NT2/D1 (cell line): ENCODE measurements around the gene ACSF3.

ENCODE experiments used
- DNase-seq: peaks from one replicate; pipeline ENCODE4 v3.0.0-alpha.2; 2011; ENCODE audit warnings: low read depth, low spot score
- H3K27me3 ChIP-seq: 2 replicates; pipeline ENCODE4 v1.6.0; 2011; ENCODE audit warnings: mild to moderate bottlenecking; ENCODE audit not compliant: insufficient read length, insufficient read depth
- H3K36me3 ChIP-seq: 2 replicates; pipeline ENCODE4 v1.6.1; 2011; ENCODE audit warnings: mild to moderate bottlenecking, low read length, mixed read lengths; ENCODE audit not compliant: insufficient read depth, insufficient read length
- H3K4me1 ChIP-seq: 2 replicates; pipeline ENCODE4 v1.5.1; 2011; ENCODE audit not compliant: insufficient read depth, insufficient read length
- H3K4me3 ChIP-seq: 2 replicates; pipeline ENCODE4 v1.5.1; 2011; ENCODE audit warnings: low read depth; ENCODE audit not compliant: insufficient read length
- H3K9ac ChIP-seq: 2 replicates; pipeline ENCODE4 v1.6.0; 2011; ENCODE audit warnings: low read depth; ENCODE audit not compliant: insufficient read length
- H3K9me3 ChIP-seq: 2 replicates; pipeline ENCODE4 v1.5.1; 2011; ENCODE audit warnings: mild to moderate bottlenecking, low read length; ENCODE audit not compliant: insufficient read depth
- SUZ12 ChIP-seq: IDR thresholded peaks from 2 replicates; pipeline ENCODE4 v1.6.1; 2011; ENCODE audit not compliant: insufficient read length, insufficient read depth; ENCODE audit errors: extremely low read depth
- YY1 ChIP-seq: IDR thresholded peaks from 2 replicates; pipeline ENCODE4 v1.6.1; 2011; ENCODE audit not compliant: insufficient read length, insufficient read depth
- ZNF274 ChIP-seq: IDR thresholded peaks from 2 replicates; pipeline ENCODE4 v1.6.1; 2011; ENCODE audit warnings: mild to moderate bottlenecking, low read depth, low read length

The ACSF3 gene

GRCh38 chr16:89117227-89117974 is 23.7 kb downstream of the ACSF3 start:
- Histone ChIP-seq H3K27me3 (no peaks in the 10 kb centered on the region), H3K9ac (no peak overlapping the region), H3K9me3 (no peaks in the 10 kb centered on the region), H3K4me3 (no peak overlapping the region), H3K4me1 (peaks cover 38% of the 10 kb centered on the region), H3K36me3 (peaks cover 97% of the 10 kb centered on the region)
- no peak for DNase-seq
- no peak for TF ChIP-seq SUZ12
- no peak for TF ChIP-seq YY1
- TF ChIP-seq ZNF274, result no peak

- Histone ChIP-seq H3K4me1 (peaks cover 34% of the 10 kb centered on the region), H3K9ac (no peak overlapping the region), H3K27me3 (no peaks in the 10 kb centered on the region), H3K4me3 (no peak overlapping the region), H3K9me3 (no peaks in the 10 kb centered on the region), H3K36me3 (peaks cover 97% of the 10 kb centered on the region)
- no peak for TF ChIP-seq ZNF274
- no peak for TF ChIP-seq SUZ12
- no peak for TF ChIP-seq YY1
- DNase-seq, result no peak
Observed at GRCh38 chr16:89117975-89118289, 24.3 kb downstream of the ACSF3 start.

GRCh38 chr16:89118361-89119165 is 24.9 kb downstream of the ACSF3 start:
- H3K9me3 ChIP-seq, result no peaks in the 10 kb centered on the region
- no peaks in the 10 kb centered on the region for H3K27me3 ChIP-seq
- H3K36me3 ChIP-seq, result peaks cover 97% of the 10 kb centered on the region
- H3K4me3 ChIP-seq, result no peak overlapping the region
- H3K9ac ChIP-seq, result no peak overlapping the region
- peak; percentile 58 for DNase-seq
- peaks cover 27% of the 10 kb centered on the region for H3K4me1 ChIP-seq
- TF ChIP-seq SUZ12 (no peak), ZNF274 (no peak), YY1 (no peak)

- peaks cover 97% of the 10 kb centered on the region for H3K36me3 ChIP-seq
- TF ChIP-seq ZNF274, result no peak
- TF ChIP-seq YY1, result no peak
- no peak for TF ChIP-seq SUZ12
Observed at GRCh38 chr16:89119166-89119621, 25.5 kb downstream of the ACSF3 start.

GRCh38 chr16:89119661-89120141 is 26.0 kb downstream of the ACSF3 start:
- Histone ChIP-seq H3K4me3 (no peak overlapping the region), H3K9ac (no peak overlapping the region), H3K27me3 (no peaks in the 10 kb centered on the region), H3K9me3 (no peaks in the 10 kb centered on the region), H3K36me3 (peaks cover 96% of the 10 kb centered on the region), H3K4me1 (peaks cover 16% of the 10 kb centered on the region)
- DNase-seq, result no peak
- TF ChIP-seq SUZ12, result no peak
- no peak for TF ChIP-seq YY1
- TF ChIP-seq ZNF274, result no peak

More at GRCh38 chr16:89119166-89119621, 25.5 kb downstream of the ACSF3 start:
- Histone ChIP-seq H3K9me3 (no peaks in the 10 kb centered on the region), H3K4me3 (no peak overlapping the region), H3K27me3 (no peaks in the 10 kb centered on the region), H3K4me1 (peaks cover 21% of the 10 kb centered on the region), H3K9ac (no peak overlapping the region)
- DNase-seq, result no peak

GRCh38 chr16:89120281-89120680 is 26.6 kb downstream of the ACSF3 start:
- Histone ChIP-seq H3K36me3 (peaks cover 91% of the 10 kb centered on the region), H3K9ac (no peak overlapping the region), H3K4me3 (no peak overlapping the region), H3K27me3 (no peaks in the 10 kb centered on the region), H3K9me3 (0 out of 2 replicates have a peak, but pooled peaks cover under 1% of the 10 kb centered on the region), H3K4me1 (peaks cover 10% of the 10 kb centered on the region)
- DNase-seq, result no peak
- TF ChIP-seq SUZ12 (no peak), YY1 (no peak), ZNF274 (no peak)

GRCh38 chr16:89120921-89121351 is 27.3 kb downstream of the ACSF3 start:
- Histone ChIP-seq H3K4me1 (peaks cover 6% of the 10 kb centered on the region), H3K4me3 (no peak overlapping the region), H3K36me3 (peaks cover 90% of the 10 kb centered on the region), H3K27me3 (no peaks in the 10 kb centered on the region), H3K9me3 (0 out of 2 replicates have a peak, but pooled peaks cover 5% of the 10 kb centered on the region), H3K9ac (no peak overlapping the region)
- no peak for TF ChIP-seq SUZ12
- TF ChIP-seq ZNF274, result no peak
- TF ChIP-seq YY1, result no peak
- no peak for DNase-seq
